ENCODE measurements around the gene PLCD3. TPM values are rescaled to one million over a fixed set of nuclear protein-coding genes. Genes with fewer than 3 reads are reported as not detected.

The PLCD3 gene
- total and polyA plus RNA-seq, 9 of the 15 experiments (the other 6 are each of a cell fraction or from before 2014, with no cell fraction given) = 0.20 to 22.6 (median 7.5) TPM

- TF ChIP-seq MBD1 (CRISPR knock-in tag; IDR thresholded peaks at IDR 0.05) = no peak
- TF ChIP-seq SNRNP70 (optimal IDR thresholded peaks at IDR 0.05; ENCODE audit: low read depth, low read length) = no peak
- no peak for TF ChIP-seq PTBP1 (IDR thresholded peaks at IDR 0.05; ENCODE audit: low read depth, low read length)
- TF ChIP-seq STAT5B (CRISPR knock-in tag; IDR thresholded peaks at IDR 0.05) = no peak
- peak; percentile 37 for TF ChIP-seq SMAD4 (CRISPR knock-in tag; conservative IDR thresholded peaks at IDR 0.05)
- TF ChIP-seq FOXM1 (IDR thresholded peaks at IDR 0.05; ENCODE audit: low read depth) = peak; percentile 67; the same call in 1 of the 2 replicates
- no peak for TF ChIP-seq FOXM1 (CRISPR knock-in tag; IDR thresholded peaks at IDR 0.05; ENCODE audit: low read depth)
- peak; percentile 95 for TF ChIP-seq ZNF644 (tag; IDR thresholded peaks at IDR 0.05; ENCODE audit: low read depth)
- TF ChIP-seq NR2F6 (CRISPR knock-in tag; IDR thresholded peaks at IDR 0.05) = peak; percentile 77; the same call in 1 of the 2 replicates
- TF ChIP-seq ZNF24 (IDR thresholded peaks at IDR 0.05) = no peak
- TF ChIP-seq EHMT2 (IDR thresholded peaks at IDR 0.05) = no peak
- TF ChIP-seq CCAR2 (IDR thresholded peaks at IDR 0.05; ENCODE audit: low read depth, low read length) = no peak
- TF ChIP-seq ARID1B (IDR thresholded peaks at IDR 0.05) = no peak
- TF ChIP-seq ZBTB5 (IDR thresholded peaks at IDR 0.05) = no peak
- peak; percentile 75; the same call in 1 of the 2 replicates for TF ChIP-seq CGGBP1 (CRISPR knock-in tag; IDR thresholded peaks at IDR 0.05)
- no peak for TF ChIP-seq CBX1 (IDR thresholded peaks at IDR 0.05; ENCODE audit: low read depth)
- TF ChIP-seq FOXO4 (CRISPR knock-in tag; IDR thresholded peaks at IDR 0.05) = no peak
- no peak for TF ChIP-seq GTF3C2 (IDR thresholded peaks at IDR 0.05; ENCODE audit: borderline replicate concordance, extremely low read depth, insufficient read length)
- TF ChIP-seq ZNF140 (CRISPR knock-in tag; IDR thresholded peaks at IDR 0.05) = no peak
- TF ChIP-seq ESRRA (IDR thresholded peaks at IDR 0.05; ENCODE audit: borderline replicate concordance, low read depth) = no peak; the same call in 1 of the 2 replicates
- TF ChIP-seq ZFP1 (CRISPR knock-in tag; IDR thresholded peaks at IDR 0.05) = no peak
Observed at GRCh38 chr17:45060797-45061605, 71.3 kb downstream of the PLCD3 start, which contains the start of gene NMT1 (continued).

Data from K562 (cell line).